A673 (cell line): ENCODE measurements around the gene PHETA2. TPM values are rescaled to one million over a fixed set of nuclear protein-coding genes. Genes with fewer than 3 reads are reported as not detected.

Source experiments
- BruUV-seq: library from RNA; stranded (reverse); fragments of 400-500 nt; replicated peaks from 2 replicates; lab custom pipeline; 2021; lab: Mats Ljungman, UMichigan
- CTCF ChIA-PET: fragments of 300-600 bp; sonication (Branson Sonifier 250); formaldehyde crosslinking; loops from one replicate; lab custom pipeline; 2022; ENCODE audit warnings: antibody characterized with exemption; lab: Charles Lee
- POLR2A ChIA-PET: fragments of 300-600 bp; sonication (Branson Sonifier 250); formaldehyde crosslinking; loops from one replicate; lab custom pipeline; 2022; ENCODE audit warnings: antibody characterized with exemption; ENCODE audit not compliant: low non-redundant PET; lab: Charles Lee
- DNase-seq: peaks from one replicate; pipeline ENCODE4 v3.0.0-alpha.2; 2015; ENCODE audit warnings: low spot score
- H3K27ac ChIP-seq: fragments of 200-600 bp; sonication (generic); 2 replicates; pipeline ENCODE4 v1.5.1; 2016; ENCODE audit warnings: mixed run types, low read depth, mild to moderate bottlenecking, mixed read lengths, antibody characterized with exemption, low read length; ENCODE audit not compliant: poor library complexity, severe bottlenecking
- H3K27me3 ChIP-seq: fragments of 200-600 bp; sonication (generic); replicated peaks from 2 replicates; pipeline ENCODE4 v1.6.1; 2017; ENCODE audit warnings: mixed run types, low read depth, mild to moderate bottlenecking, mixed read lengths, antibody characterized with exemption, low read length; ENCODE audit not compliant: insufficient read depth, poor library complexity
- H3K36me3 ChIP-seq: fragments of 200-600 bp; sonication (generic); 2 replicates; pipeline ENCODE4 v1.6.1; 2016; ENCODE audit warnings: mixed run types, mild to moderate bottlenecking, mixed read lengths, antibody characterized with exemption, low read length; ENCODE audit not compliant: insufficient read depth, poor library complexity, severe bottlenecking
- H3K4me1 ChIP-seq: fragments of 200-600 bp; sonication (generic); 2 replicates; pipeline ENCODE4 v1.6.1; 2017; ENCODE audit warnings: mixed run types, mild to moderate bottlenecking, mixed read lengths, antibody characterized with exemption, low read length; ENCODE audit not compliant: insufficient read depth, poor library complexity, severe bottlenecking
- H3K4me3 ChIP-seq: fragments of 200-600 bp; sonication (generic); 2 replicates; pipeline ENCODE4 v1.5.1; 2016; ENCODE audit warnings: low read depth, mixed run types, mild to moderate bottlenecking, mixed read lengths, low read length; ENCODE audit not compliant: poor library complexity, severe bottlenecking
- H3K9me3 ChIP-seq: fragments of 200-600 bp; sonication (generic); 2 replicates; pipeline ENCODE4 v1.6.1; 2016; ENCODE audit warnings: mixed run types, low read depth, mild to moderate bottlenecking, mixed read lengths, antibody characterized with exemption, low read length; ENCODE audit not compliant: poor library complexity, severe bottlenecking
- EZH2 ChIP-seq: fragments of 200-600 bp; sonication (generic); IDR thresholded peaks from 2 replicates; pipeline ENCODE4 v1.6.1; 2017; ENCODE audit warnings: borderline replicate concordance, low read depth, mild to moderate bottlenecking, mixed read lengths, antibody characterized with exemption, low read length; ENCODE audit not compliant: poor library complexity, severe bottlenecking
- intact Hi-C: fragments of 100-400 bp; cut with micrococcal nuclease; formaldehyde crosslinking; loops from one replicate; pipeline ENCODE4 v1.10.0; 2022; ENCODE audit not compliant: unreplicated experiment
- total RNA-seq: library from RNA; stranded (reverse); gene quantifications from 2 replicates; pipeline ENCODE4 v1.2.3, GENCODE V29; 2021
- TF ChIP-seq, protein P1 (sequence below): fragments of 300-800, 200-600 bp; sonication (generic); conservative IDR thresholded peaks from 2 replicates; pipeline ENCODE4 v1.5.1; 2017; ENCODE audit warnings: low read depth, mild to moderate bottlenecking, antibody characterized with exemption, low read length, moderate library complexity, mixed read lengths

Gene PHETA2
- total RNA-seq, 1 experiment from 2014 or later, result 0.97 TPM

DNA sequence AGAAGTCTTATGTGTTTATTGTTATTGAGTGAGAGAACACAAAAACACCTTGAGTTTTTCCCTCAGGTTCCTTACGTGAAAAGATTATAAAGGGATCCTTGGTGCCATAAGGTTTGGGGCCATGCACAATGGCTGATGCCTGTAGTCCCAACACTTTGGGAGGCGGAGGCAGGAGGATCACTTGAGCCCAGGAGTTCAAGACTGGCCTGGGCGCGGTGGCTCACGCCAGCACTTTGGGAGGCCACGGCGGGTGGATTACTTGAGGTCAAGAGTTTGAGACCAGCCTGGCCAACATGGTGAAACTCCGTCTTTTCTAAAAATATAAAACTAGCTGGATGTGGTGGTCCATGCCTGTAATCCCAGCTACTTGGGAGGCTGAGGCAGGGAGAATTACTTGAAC, 10.8 kb downstream of the PHETA2 start:
- DNase-seq, result no peak
- H3K9me3 ChIP-seq, result peaks cover 8% of the 10 kb centered on the region
- no TSS peak for BruUV-seq
- ChIA-PET POLR2A (no interaction called here), CTCF (interaction anchor here (0.6 kb wide), 1 partner anchor 359 kb away, joined by 3 read pairs; no protein-coding TSS in a partner anchor)
- peaks cover 7% of the 10 kb centered on the region for H3K4me1 ChIP-seq
- peaks cover 61% of the 10 kb centered on the region for H3K36me3 ChIP-seq
- intact Hi-C loops, result no loop called here
- H3K27ac ChIP-seq, result no peak overlapping the region
- no peaks in the 10 kb centered on the region for H3K27me3 ChIP-seq
- TF ChIP-seq EZH2, result no peak
- TF ChIP-seq, protein P1, sequence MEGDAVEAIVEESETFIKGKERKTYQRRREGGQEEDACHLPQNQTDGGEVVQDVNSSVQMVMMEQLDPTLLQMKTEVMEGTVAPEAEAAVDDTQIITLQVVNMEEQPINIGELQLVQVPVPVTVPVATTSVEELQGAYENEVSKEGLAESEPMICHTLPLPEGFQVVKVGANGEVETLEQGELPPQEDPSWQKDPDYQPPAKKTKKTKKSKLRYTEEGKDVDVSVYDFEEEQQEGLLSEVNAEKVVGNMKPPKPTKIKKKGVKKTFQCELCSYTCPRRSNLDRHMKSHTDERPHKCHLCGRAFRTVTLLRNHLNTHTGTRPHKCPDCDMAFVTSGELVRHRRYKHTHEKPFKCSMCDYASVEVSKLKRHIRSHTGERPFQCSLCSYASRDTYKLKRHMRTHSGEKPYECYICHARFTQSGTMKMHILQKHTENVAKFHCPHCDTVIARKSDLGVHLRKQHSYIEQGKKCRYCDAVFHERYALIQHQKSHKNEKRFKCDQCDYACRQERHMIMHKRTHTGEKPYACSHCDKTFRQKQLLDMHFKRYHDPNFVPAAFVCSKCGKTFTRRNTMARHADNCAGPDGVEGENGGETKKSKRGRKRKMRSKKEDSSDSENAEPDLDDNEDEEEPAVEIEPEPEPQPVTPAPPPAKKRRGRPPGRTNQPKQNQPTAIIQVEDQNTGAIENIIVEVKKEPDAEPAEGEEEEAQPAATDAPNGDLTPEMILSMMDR, result no peak
- no peak overlapping the region for H3K4me3 ChIP-seq

DNA sequence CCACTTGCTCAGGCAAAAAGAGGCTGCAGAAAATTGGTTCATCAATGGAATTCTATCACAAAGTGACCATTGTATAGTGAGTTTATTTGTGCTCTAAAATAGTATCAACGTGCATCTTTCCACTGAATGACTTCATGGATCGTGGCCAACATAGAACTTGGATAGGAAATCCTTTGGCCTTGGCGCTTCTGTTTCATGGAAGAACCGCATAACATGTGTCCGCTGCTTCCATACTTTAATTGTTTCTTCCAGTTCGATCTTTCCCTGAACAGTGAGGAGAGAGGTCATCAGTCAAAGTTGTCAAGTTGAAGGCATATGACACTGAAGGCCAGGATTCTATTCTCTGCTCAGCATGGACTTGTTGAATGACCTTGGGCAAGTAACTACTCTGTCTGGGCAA, 12.0 kb downstream of the PHETA2 start:
- H3K27me3 ChIP-seq, result no peaks in the 10 kb centered on the region
- peaks cover 8% of the 10 kb centered on the region for H3K9me3 ChIP-seq
- no peak overlapping the region for H3K27ac ChIP-seq
- TF ChIP-seq, protein P1, result no peak
- TF ChIP-seq EZH2, result no peak
- no peak for DNase-seq
- POLR2A ChIA-PET, result no interaction called here
- H3K4me1 ChIP-seq, result no peaks in the 10 kb centered on the region
- BruUV-seq, result no TSS peak
- CTCF ChIA-PET, result no interaction called here
- intact Hi-C loops, result no loop called here
- H3K4me3 ChIP-seq, result no peak overlapping the region
- H3K36me3 ChIP-seq, result peaks cover 61% of the 10 kb centered on the region

DNA sequence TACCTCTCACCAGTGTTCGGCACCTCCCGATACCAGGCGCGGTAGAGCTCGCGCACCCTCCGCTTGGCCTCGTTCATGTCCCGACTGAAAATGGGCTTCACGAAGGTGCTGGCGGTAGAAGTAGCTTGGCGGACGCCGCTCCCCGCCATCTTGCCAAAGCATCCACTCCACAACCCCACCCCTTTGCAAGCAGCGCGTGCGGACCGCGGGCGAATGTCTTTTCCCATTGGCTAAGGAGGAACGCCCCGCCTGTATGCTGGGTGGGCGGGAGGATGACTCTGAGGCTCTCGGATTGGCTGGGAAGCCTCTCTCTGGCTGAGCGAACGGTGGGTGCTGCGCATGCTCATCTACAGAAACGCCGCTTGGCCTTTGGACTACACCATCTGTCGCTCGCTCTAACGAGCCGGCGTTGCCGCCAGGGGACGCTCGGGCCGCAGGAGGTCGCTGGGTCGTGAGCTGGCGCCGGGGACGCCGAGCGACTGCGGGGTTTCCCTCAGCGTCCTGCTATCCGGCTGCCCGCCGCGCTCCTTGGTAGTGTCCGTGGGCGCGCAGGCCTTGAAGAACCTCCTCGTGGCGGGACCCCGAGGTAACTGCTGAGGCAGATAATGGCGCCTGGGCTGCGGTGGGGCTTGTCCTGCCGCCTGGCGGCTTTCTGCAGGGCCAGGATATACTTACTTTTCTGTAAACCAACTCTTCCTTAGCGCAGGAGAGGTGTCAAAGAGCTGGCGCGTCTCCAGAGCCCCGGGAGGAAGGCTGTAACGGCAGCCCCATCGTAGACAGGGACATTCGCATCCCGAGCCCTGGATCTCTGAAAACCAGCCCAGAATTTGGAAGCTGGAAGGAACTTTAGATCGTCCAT, 16.8 kb downstream of the PHETA2 start, which contains the start of gene NDUFA6:
NDUFA6 (minus strand) TSS at position 177 of the 859 bp plus-strand sequence; CDS start at position 149, 28 bp downstream.
- POLR2A ChIA-PET, result interaction anchor here (0.6 to 0.8 kb wide), 2 partner anchors 353 to 499 kb away, joined by 3 to 8 read pairs; no protein-coding TSS in a partner anchor
- peaks cover 28% of the 10 kb centered on the region for H3K36me3 ChIP-seq
- TF ChIP-seq, protein P1, result peak; percentile 92
- TF ChIP-seq EZH2, result no peak
- peaks cover 8% of the 10 kb centered on the region for H3K9me3 ChIP-seq
- peak within 1 kb of the TSS; percentile 74 for H3K4me3 ChIP-seq
- no TSS peak for BruUV-seq
- DNase-seq, result peak; percentile 100
- peak within 1 kb of the TSS; percentile 97 for H3K27ac ChIP-seq
- CTCF ChIA-PET, result interaction anchor here (0.7 to 2.2 kb wide), 7 partner anchors 13 to 353 kb away, joined by 3 to 20 read pairs (median 3); partner anchors contain the start of genes CENPM and NAGA
- no peaks in the 10 kb centered on the region for H3K27me3 ChIP-seq
- H3K4me1 ChIP-seq, result peaks cover 15% of the 10 kb centered on the region
- intact Hi-C loops, result loop anchor here (1.0 to 2.0 kb wide), 3 partner anchors 21 to 354 kb away; partner anchors contain the start of gene NAGA
